Activated CD4-positive, alpha-beta T cell treated with anti-CD3 and anti-CD28 coated beads for 24 hours (primary cell): Measurements from ENCODE around the gene GLP2R.

Experiments used
- DNase-seq, 2 donors: peaks; one replicate each; pipeline ENCODE4 v3.0.0-alpha.2; 2020; ENCODE audit warnings: low read depth in 2 of 2

The GLP2R gene

GRCh38 chr17:9813166-9813565, 12.6 kb upstream of the GLP2R start:
- DNase-seq = no peak

- DNase-seq = no peak
These were observed 11.3 kb upstream of the GLP2R start for GRCh38 chr17:9814337-9814945.

- no peak for DNase-seq
These were observed 9.3 kb upstream of the GLP2R start for GRCh38 chr17:9816472-9816871.

- no peak for DNase-seq
These were observed 8.6 kb upstream of the GLP2R start for GRCh38 chr17:9817086-9817485.

- no peak for DNase-seq
These were observed 7.0 kb upstream of the GLP2R start for GRCh38 chr17:9818760-9819159.

GRCh38 chr17:9820448-9820847, 5.3 kb upstream of the GLP2R start:
- DNase-seq = no peak

GRCh38 chr17:9821921-9822320, 3.8 kb upstream of the GLP2R start, which contains the start of gene GSG1L2:
GSG1L2 (minus strand) TSS chr17:9822079; CDS start chr17:9822071, 8 bp downstream.
- DNase-seq = no peak

GRCh38 chr17:9824094-9824493, 1.6 kb upstream of the GLP2R start:
- no peak for DNase-seq

GRCh38 chr17:9824797-9825338, 856 bp upstream of the GLP2R start:
- no peak for DNase-seq

GRCh38 chr17:9828296-9829295, 2.9 kb downstream of the GLP2R start:
- no peak for DNase-seq

GRCh38 chr17:9829343-9829742, 3.6 kb downstream of the GLP2R start:
- DNase-seq = no peak

GRCh38 chr17:9830711-9831110, 5.0 kb downstream of the GLP2R start:
- no peak for DNase-seq

GRCh38 chr17:9833922-9834321, 8.2 kb downstream of the GLP2R start:
- no peak for DNase-seq

GRCh38 chr17:9837551-9838471, 12.1 kb downstream of the GLP2R start:
- no peak for DNase-seq

- DNase-seq = no peak
These were observed 13.7 kb downstream of the GLP2R start for GRCh38 chr17:9839433-9839832.

- DNase-seq = no peak
These were observed 16.5 kb downstream of the GLP2R start for GRCh38 chr17:9842057-9842758.

GRCh38 chr17:9843152-9844010, 17.7 kb downstream of the GLP2R start:
- no peak for DNase-seq

GRCh38 chr17:9844153-9844552, 18.4 kb downstream of the GLP2R start:
- no peak for DNase-seq

GRCh38 chr17:9845306-9845705, 19.6 kb downstream of the GLP2R start:
- DNase-seq = no peak

GRCh38 chr17:9850151-9850550, 24.4 kb downstream of the GLP2R start:
- DNase-seq = no peak
